Right lobe of liver (tissue), 4 donors: Measurements from ENCODE around the gene HERC6.

ENCODE experiments used
- POLR2A ChIP-seq: fragments of 450-650 bp; IDR thresholded peaks from one replicate; pipeline ENCODE4 v1.6.1; 2017; ENCODE audit warnings: antibody characterized with exemption, mild to moderate bottlenecking
- TF ChIP-seq, protein P1 (sequence below), 4 donors: fragments of 200-600 bp in 3 of 4; fragments of 450-650 bp in 1 of 4; IDR thresholded peaks; one replicate each; pipeline versions ENCODE4 v1.5.1 to v1.8.0; 2016 to 2022; ENCODE audit warnings: antibody characterized with exemption in 4 of 4, mild to moderate bottlenecking in 2 of 4
- donor health status: DM: no; HTN: no; CAD: no.
- donor health status: DM: no; HTN: no; CAD: no.
- donor health status: DM: no; HTN: yes; CAD: no.

DNA sequence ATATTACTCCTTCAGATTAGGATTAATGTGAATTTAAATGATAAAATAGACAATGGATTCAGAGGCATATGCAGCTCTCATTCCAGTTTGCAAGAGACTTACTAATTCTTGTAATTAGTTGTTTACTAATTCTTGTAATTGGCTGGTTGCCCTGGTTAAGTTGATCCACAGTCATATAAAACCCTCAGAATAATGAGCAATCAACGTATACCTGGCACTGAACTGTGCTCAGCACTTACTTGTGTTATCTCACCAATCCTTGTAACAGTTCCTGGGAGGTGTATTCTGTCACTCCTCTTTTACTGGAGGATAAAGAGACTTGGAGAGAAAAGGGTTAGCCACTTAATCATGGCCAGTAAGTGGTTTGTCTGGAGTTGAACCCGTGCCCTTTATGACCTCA is 88.7 kb downstream of the HERC6 start:
- TF ChIP-seq, protein P1, sequence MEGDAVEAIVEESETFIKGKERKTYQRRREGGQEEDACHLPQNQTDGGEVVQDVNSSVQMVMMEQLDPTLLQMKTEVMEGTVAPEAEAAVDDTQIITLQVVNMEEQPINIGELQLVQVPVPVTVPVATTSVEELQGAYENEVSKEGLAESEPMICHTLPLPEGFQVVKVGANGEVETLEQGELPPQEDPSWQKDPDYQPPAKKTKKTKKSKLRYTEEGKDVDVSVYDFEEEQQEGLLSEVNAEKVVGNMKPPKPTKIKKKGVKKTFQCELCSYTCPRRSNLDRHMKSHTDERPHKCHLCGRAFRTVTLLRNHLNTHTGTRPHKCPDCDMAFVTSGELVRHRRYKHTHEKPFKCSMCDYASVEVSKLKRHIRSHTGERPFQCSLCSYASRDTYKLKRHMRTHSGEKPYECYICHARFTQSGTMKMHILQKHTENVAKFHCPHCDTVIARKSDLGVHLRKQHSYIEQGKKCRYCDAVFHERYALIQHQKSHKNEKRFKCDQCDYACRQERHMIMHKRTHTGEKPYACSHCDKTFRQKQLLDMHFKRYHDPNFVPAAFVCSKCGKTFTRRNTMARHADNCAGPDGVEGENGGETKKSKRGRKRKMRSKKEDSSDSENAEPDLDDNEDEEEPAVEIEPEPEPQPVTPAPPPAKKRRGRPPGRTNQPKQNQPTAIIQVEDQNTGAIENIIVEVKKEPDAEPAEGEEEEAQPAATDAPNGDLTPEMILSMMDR (IDR thresholded peaks at IDR 0.05) = no peak
- TF ChIP-seq POLR2A = no peak
